ENCODE results near the gene KCNG3. TPM values are rescaled to one million over a fixed set of nuclear protein-coding genes. Genes with fewer than 3 reads are reported as not detected.

Gene KCNG3
- under 1 TPM in 1 of 4 donors, not detected in 3; 0.27 TPM for total RNA-seq

GRCh38 chr2:42493468-42494354 lies at the start of gene KCNG3:
Gene KCNG3 (minus strand): TSS chr2:42493982. CDS start chr2:42493501, 481 bp downstream.
- H3K36me3 ChIP-seq = no peaks in the 10 kb centered on the region
- TF ChIP-seq CTCF (IDR thresholded peaks at IDR 0.05) = no peak
- TF ChIP-seq EP300 (IDR thresholded peaks at IDR 0.05) = no peak
- TF ChIP-seq POLR2A (IDR thresholded peaks at IDR 0.05) = no peak
- TF ChIP-seq POLR2AphosphoS5 (IDR thresholded peaks at IDR 0.05) = no peak
- H3K27ac ChIP-seq = peak within 1 kb of the TSS in 2 of 4 donors; percentile 15 to 30
- peaks cover 0 to 25% (median 0%) of the 10 kb centered on the region in 3 donors for H3K4me1 ChIP-seq
- peak; percentile 90 for ATAC-seq
- H3K4me3 ChIP-seq = peak within 1 kb of the TSS; percentile 44 to 67
- H3K27me3 ChIP-seq = peaks cover 54% of the 10 kb centered on the region
- 0% methylated on average over 1 of the region's 123 CpGs; no CpG with 5 or more reads in 1 of the 2 donors for WGBS, 2 donors (ENCODE audit: low coverage in 1 of 2)
- H3K9me3 ChIP-seq = no peaks in the 10 kb centered on the region

- H3K27ac ChIP-seq = no peak overlapping the region
- no peak for ATAC-seq
- H3K36me3 ChIP-seq = no peaks in the 10 kb centered on the region
- no peak overlapping the region for H3K4me3 ChIP-seq
- no peaks in the 10 kb centered on the region for H3K9me3 ChIP-seq
- no peaks in the 10 kb centered on the region for H3K27me3 ChIP-seq
- H3K4me1 ChIP-seq = no peaks in the 10 kb centered on the region
- WGBS, 2 donors (ENCODE audit: low coverage in 1 of 2) = 80 to 100% methylated on average over 1 to 4 of the region's 4 CpGs
- TF ChIP-seq CTCF (IDR thresholded peaks at IDR 0.05) (no peak), POLR2A (IDR thresholded peaks at IDR 0.05) (no peak), EP300 (IDR thresholded peaks at IDR 0.05) (no peak), POLR2AphosphoS5 (IDR thresholded peaks at IDR 0.05) (no peak)
Observed at GRCh38 chr2:42542871-42543270, 49.1 kb upstream of the KCNG3 start.

- Histone ChIP-seq H3K27ac (no peak overlapping the region), H3K4me1 (no peaks in the 10 kb centered on the region), H3K27me3 (no peaks in the 10 kb centered on the region), H3K9me3 (no peaks in the 10 kb centered on the region), H3K36me3 (no peaks in the 10 kb centered on the region), H3K4me3 (no peak overlapping the region)
- 97 to 100% methylated on average over 3 of the region's 3 CpGs for WGBS, 2 donors (ENCODE audit: low coverage in 1 of 2)
- no peak for ATAC-seq
- no peak for TF ChIP-seq CTCF (IDR thresholded peaks at IDR 0.05)
- no peak for TF ChIP-seq POLR2A (IDR thresholded peaks at IDR 0.05)
Observed at GRCh38 chr2:42537493-42537892, 43.7 kb upstream of the KCNG3 start.

- ATAC-seq = no peak
- Histone ChIP-seq H3K9me3 (no peaks in the 10 kb centered on the region), H3K36me3 (no peaks in the 10 kb centered on the region), H3K27ac (no peak overlapping the region), H3K4me1 (no peaks in the 10 kb centered on the region), H3K4me3 (no peak overlapping the region), H3K27me3 (no peaks in the 10 kb centered on the region)
- TF ChIP-seq EP300 (IDR thresholded peaks at IDR 0.05) (no peak), CTCF (IDR thresholded peaks at IDR 0.05) (no peak), POLR2A (IDR thresholded peaks at IDR 0.05) (no peak), POLR2AphosphoS5 (IDR thresholded peaks at IDR 0.05) (no peak)
- WGBS, 2 donors (ENCODE audit: low coverage in 1 of 2) = 92% methylated on average over 2 of the region's 4 CpGs; no CpG with 5 or more reads in 1 of the 2 donors
Observed at GRCh38 chr2:42532397-42532796, 38.6 kb upstream of the KCNG3 start.

GRCh38 chr2:42523341-42523740 lies 29.6 kb upstream of the KCNG3 start:
- no peaks in the 10 kb centered on the region for H3K4me1 ChIP-seq
- no peaks in the 10 kb centered on the region for H3K27me3 ChIP-seq
- no peaks in the 10 kb centered on the region for H3K9me3 ChIP-seq
- H3K27ac ChIP-seq = no peak overlapping the region
- H3K36me3 ChIP-seq = no peaks in the 10 kb centered on the region
- no peak for TF ChIP-seq CTCF (IDR thresholded peaks at IDR 0.05)
- TF ChIP-seq POLR2AphosphoS5 (IDR thresholded peaks at IDR 0.05) = no peak
- no peak for TF ChIP-seq EP300 (IDR thresholded peaks at IDR 0.05)
- TF ChIP-seq POLR2A (IDR thresholded peaks at IDR 0.05) = no peak
- 59 to 100% methylated on average over 1 to 9 of the region's 13 CpGs for WGBS, 2 donors (ENCODE audit: low coverage in 1 of 2)
- H3K4me3 ChIP-seq = no peak overlapping the region
- no peak for ATAC-seq

Measured in gastroesophageal sphincter (tissue), 4 donors.